GM21576 (cell line): ENCODE results near the gene SMARCA2.

Experiments
- ATAC-seq: cut with Tn5 transposase; IDR thresholded peaks from one replicate; pipeline ENCODE4 v1.9.1; 2021; ENCODE audit warnings: mild to moderate bottlenecking, moderate library complexity; ENCODE audit not compliant: unreplicated experiment

Gene SMARCA2

GRCh38 chr9:2039294-2040180 lies 24.4 kb downstream of the SMARCA2 start:
- ATAC-seq, result no peak

- no peak for ATAC-seq
Observed at GRCh38 chr9:2040828-2041227, 25.7 kb downstream of the SMARCA2 start.

- ATAC-seq, result no peak
Observed at GRCh38 chr9:2041736-2042135, 26.6 kb downstream of the SMARCA2 start.

GRCh38 chr9:2043243-2043642 lies 28.1 kb downstream of the SMARCA2 start:
- ATAC-seq, result no peak

GRCh38 chr9:2043881-2044462 lies 28.8 kb downstream of the SMARCA2 start:
- ATAC-seq, result peak; percentile 57

GRCh38 chr9:2047144-2047671 lies 32.1 kb downstream of the SMARCA2 start:
- no peak for ATAC-seq

GRCh38 chr9:2047916-2048315 lies 32.8 kb downstream of the SMARCA2 start:
- no peak for ATAC-seq

- ATAC-seq, result no peak
Observed at GRCh38 chr9:2050236-2050635, 35.1 kb downstream of the SMARCA2 start.

- peak; percentile 96 for ATAC-seq
Observed at GRCh38 chr9:2053883-2054845, 39.0 kb downstream of the SMARCA2 start.

GRCh38 chr9:2055203-2055658 lies 40.1 kb downstream of the SMARCA2 start:
- ATAC-seq, result no peak

- ATAC-seq, result no peak
Observed at GRCh38 chr9:2059274-2059929, 44.3 kb downstream of the SMARCA2 start.

GRCh38 chr9:2060424-2060823 lies 45.3 kb downstream of the SMARCA2 start:
- ATAC-seq, result no peak

- ATAC-seq, result no peak
Observed at GRCh38 chr9:2065704-2066103, 50.6 kb downstream of the SMARCA2 start.

- no peak for ATAC-seq
Observed at GRCh38 chr9:2066312-2067273, 51.4 kb downstream of the SMARCA2 start.

GRCh38 chr9:2072752-2073405 lies 57.7 kb downstream of the SMARCA2 start:
- no peak for ATAC-seq

GRCh38 chr9:2082772-2083171 lies 67.6 kb downstream of the SMARCA2 start:
- no peak for ATAC-seq

- no peak for ATAC-seq
Observed at GRCh38 chr9:2083479-2083878, 68.3 kb downstream of the SMARCA2 start.

GRCh38 chr9:2085716-2086115 lies 70.6 kb downstream of the SMARCA2 start:
- no peak for ATAC-seq

GRCh38 chr9:2086116-2086515 lies 71.0 kb downstream of the SMARCA2 start:
- ATAC-seq, result no peak
